Fibroblast of skin of left quadriceps (primary cell): ENCODE measurements around the gene ALPG.
"Not testable (repeated sequence)": the region's sequence is repeated elsewhere in the genome, so short reads cannot be mapped to it uniquely, and the experiment has no call there.

Experiments
- DNase-seq, 2 experiments: peaks; one replicate each; pipeline ENCODE4 v3.0.0-alpha.2; 2013; ENCODE audit warnings: low read depth in 2 of 2

Gene ALPG

DNA sequence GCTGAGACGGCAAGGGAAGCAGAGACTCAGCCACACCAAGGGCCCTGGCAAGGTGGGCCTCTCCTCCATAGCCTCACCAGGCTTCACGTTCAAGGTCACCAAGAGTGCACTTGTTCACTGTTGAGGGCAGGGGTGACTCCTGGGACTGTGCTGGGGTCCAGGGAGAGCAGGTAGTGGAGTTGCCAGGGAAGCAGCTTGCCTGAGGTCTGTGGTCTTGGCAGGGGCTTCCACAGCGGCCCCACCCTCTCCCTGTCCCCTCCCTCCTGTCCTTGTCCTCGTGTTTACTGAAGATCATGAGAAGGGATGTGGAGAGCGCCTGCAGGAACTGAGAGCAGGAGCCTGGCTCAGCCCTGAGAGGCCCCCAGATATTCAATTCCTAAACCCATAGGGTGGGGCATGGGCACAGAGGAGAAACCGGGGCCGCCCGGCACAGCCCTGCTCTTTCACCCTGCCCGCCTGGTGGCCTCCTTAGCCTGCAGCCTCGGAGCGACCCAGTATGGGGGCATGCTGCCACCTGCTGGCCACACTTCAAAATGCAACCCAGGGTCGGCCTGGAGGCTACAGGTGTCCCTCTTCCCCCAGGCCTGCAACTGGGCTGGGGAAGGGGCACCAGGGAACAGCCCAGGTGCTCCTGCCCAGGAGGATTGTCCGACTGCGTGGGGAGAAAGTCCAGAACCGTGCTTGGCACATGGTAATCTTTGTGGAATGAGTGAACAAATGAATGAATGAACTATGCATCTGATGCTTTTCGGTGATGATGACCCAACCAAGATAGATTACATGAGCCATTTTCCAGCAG lies 33.8 kb downstream of the ALPG start:
- DNase-seq, result peak; percentile 12 to 16

GRCh38 chr2:232441147-232441651 lies 34.6 kb downstream of the ALPG start:
- no peak for DNase-seq

DNA sequence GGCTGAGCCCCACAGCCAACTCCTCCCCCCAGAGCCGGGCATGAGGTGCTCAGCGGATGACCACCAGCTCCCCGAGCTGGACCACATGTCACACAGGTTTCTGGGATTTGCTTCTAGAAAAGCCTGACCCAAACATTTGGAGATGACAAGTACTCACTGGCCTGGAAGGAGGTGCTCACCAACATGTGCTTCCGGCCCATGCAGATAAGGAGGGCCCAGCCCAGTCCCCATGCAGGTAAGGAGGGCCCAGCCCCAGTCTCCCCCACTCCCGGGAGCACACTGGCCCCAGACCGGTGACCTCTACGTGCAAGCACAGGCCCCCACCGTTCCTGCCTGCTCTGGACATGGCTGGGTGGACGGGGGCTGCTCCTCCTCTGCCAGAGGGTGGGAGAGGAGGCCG lies 35.3 kb downstream of the ALPG start:
- not testable (repeated sequence) for DNase-seq

DNA sequence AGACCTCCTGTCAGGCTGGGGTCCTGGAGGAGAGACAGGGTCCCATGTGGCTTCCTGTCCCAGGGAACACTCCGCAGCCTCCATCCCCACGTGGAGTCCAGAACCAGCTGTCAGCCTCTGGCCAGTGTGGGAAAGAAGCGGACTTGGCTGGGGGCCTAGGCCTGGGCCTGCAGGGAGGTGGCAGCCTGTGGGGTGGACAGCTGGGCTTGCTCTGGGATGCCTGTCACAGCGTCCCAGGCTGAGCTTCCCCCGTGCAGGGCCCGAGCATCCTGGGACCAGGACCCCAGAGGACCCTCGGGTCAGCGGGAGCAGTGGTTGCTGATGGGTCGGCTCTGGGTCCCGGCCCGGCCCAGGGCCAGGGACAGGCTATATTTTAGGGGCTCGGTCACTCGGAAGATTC lies 35.8 kb downstream of the ALPG start:
- not testable (repeated sequence) for DNase-seq

DNA sequence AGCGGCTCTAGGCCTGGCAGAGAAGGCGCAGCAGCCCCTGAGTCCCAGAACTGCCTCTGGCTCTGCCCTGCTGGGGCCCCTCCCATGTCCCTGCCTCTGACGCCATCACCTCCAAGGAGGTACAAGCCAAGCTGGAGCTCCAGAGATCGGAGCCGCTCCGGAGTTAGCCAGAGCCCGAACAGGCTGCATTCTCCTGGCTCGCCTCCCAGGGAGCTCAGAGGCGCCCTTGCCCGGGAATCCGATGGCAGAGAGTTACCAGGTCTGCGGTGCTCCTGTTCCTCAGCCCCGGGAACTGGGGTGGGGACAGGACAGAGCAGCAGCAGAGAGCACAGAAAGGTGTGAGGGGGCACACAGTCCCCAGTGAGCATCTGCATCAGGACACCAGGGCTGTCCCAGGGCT lies 36.4 kb downstream of the ALPG start:
- DNase-seq, result not testable (repeated sequence)

DNA sequence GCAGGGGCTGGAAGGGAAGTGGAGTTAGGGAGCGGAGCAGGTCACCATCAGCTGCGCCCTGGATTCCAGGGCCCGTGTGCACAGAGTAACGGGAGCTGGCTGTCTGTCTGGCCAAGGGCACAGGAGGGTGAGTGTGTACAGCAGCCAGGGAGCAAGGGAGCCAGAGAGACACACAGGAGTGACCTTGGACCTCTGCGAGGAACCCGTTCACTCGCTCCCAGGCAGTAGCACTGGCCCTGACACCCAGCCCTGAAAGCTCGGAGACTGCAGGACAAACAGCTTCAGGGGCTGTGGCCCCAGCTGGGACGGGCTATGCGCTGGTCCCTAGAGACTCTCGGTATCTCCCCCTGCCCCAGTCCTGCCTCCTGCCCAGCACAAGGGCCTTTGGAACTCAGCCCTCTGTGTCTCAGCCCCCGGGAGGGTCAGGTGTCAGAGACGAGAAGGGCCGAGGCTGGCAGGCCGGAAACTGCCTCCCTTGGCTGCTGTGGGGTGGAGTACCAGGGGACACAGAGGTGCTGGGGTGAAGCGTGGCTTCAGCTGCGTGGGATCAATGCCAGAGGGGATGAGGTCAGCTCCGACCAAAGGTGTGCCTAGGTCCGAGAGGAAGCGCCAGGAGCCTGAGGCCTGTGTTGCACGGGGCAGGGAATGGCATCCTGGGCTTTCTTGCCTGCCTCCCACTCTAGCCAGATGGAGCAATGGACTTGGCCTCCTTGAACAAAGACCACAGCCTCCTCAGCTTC lies 37.2 kb downstream of the ALPG start:
- DNase-seq, result not testable (repeated sequence)

DNA sequence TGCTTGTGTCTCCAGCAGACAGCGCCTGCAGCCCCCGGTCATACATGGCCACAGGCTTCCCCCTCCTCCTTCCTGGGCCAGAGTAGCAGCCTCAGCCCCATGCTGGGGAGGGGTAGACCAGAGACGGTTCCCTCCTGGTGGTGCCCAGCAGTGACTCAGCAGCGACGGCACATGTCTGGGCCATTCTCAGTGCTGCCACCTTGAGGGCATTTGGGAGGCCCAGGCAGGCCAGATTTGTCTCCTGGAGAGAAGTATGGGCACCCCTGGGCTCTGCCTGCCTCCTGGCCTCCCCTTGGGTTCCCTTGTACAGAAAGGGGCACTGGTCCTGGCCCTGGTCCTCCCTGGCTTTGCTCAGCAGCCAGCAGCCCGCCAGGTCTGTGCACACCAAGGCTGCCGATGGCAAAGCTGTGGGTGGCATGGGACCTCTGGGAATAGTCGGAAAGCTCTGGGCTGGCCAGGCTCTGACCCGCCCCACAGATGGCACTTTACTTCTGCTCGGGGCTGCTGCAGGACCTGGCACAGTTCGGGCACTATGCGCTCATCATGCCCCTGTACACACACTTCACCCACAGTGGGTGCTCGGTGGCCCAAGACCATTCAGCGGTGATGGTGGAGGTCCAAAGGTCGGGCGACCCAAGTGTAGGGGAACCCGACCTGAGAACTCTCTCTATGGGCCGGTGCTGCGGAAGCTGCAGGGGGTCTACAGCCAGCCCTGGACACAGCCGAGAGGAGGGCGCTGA lies 37.9 kb downstream of the ALPG start:
- no peak for DNase-seq

DNA sequence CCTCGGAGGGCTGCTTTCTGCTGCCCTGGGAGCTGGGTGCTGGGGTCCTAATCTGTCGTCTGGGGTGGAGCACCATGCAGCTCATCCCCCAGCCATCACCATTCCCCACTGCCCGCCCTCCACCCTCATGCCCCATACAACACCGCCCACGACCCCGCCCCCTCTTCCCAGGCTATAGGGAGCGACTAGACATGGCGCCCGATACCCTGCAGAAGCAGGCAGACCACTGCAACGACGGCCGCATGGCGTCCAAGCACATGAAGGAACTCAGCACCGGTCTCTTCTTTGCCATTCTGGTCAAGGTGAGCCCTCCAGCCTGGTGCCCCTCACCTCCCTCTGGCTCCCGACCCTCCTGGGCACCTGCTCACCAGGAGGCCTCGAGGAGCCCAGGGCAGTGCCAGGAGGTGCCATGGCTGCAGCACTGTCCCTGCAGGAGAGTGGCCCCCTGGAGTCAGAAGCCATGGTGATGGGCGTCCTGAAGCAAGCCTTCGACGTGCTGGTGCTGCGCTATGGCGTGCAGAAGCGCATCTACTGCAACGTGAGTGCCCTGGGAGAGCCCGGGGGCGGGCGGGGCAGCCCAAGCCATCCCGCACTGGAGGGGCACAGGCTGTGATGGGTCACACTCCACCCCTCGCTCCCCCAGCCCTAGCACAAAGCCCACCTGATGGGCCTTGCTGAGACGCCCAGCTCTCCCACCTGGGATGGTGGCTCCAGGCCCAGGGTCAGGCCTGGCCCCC lies 38.7 kb downstream of the ALPG start:
- DNase-seq, result not testable (repeated sequence)

GRCh38 chr2:232446266-232446777 lies 39.7 kb downstream of the ALPG start:
- DNase-seq, result not testable (repeated sequence)

GRCh38 chr2:232447091-232447620 lies 40.5 kb downstream of the ALPG start:
- no peak for DNase-seq

GRCh38 chr2:232447638-232448303 lies 41.1 kb downstream of the ALPG start:
- DNase-seq, result no peak

DNA sequence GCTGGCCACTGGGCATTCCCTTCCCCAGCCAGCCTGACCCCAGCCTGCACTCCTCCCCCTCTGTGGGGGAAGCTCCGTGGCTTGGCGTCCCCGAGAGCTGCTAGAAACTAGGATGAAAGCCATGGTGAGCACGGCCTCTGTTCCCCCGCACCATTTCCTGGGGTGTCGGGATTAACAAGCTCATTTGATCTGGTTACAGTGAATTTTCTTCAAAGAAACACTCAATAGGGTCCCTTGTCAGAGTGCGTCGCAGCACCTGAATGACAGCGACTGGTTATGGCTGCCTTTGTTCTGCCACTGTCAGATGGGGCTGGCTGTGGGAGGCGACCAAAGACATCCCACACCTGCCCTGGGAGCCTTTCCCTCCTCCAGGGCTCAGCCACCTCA lies 41.7 kb downstream of the ALPG start:
- DNase-seq, result no peak

DNA sequence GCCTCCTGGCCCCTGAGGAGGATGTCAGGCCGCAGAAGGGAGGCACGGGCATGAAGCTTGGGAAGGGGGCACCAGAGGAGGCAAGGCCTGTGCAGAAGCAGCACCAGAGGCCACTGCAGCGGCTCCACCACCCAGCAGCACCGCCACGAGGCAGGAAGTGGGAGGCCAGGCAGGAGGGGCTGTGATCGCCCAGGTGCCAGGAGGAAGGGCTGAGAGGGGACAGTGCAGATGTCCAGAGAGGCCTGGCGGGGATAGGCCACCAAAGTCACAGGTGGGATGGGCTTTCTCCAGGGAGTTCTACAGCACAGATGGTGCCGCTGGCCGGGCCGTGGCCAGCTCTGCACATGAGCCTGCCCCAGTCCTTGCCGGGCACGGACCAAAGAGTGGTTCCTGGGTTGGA lies 43.3 kb downstream of the ALPG start:
- no peak for DNase-seq

GRCh38 chr2:232451645-232452044 lies 45.0 kb downstream of the ALPG start:
- not testable (repeated sequence) for DNase-seq

DNA sequence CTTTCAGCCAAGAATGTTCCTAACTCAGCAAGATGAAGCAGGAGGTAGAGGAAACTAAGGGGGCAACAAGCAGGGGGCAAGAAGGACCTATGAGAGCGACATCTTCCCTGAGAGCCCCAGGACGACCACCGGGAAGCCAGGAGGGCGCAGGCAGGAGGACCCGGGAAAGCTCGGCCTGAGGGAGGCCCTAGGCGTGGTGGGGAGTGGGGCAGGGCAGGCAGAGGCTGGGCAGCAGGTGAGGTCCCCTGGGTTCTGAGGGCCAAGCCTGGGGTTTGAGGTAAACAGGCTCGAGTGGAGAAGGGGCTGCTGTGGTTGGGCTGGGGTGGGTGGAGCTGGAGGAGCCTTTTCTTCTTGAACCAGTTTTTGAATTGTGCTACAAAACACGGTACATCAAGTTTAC lies 48.0 kb downstream of the ALPG start:
- no peak for DNase-seq

DNA sequence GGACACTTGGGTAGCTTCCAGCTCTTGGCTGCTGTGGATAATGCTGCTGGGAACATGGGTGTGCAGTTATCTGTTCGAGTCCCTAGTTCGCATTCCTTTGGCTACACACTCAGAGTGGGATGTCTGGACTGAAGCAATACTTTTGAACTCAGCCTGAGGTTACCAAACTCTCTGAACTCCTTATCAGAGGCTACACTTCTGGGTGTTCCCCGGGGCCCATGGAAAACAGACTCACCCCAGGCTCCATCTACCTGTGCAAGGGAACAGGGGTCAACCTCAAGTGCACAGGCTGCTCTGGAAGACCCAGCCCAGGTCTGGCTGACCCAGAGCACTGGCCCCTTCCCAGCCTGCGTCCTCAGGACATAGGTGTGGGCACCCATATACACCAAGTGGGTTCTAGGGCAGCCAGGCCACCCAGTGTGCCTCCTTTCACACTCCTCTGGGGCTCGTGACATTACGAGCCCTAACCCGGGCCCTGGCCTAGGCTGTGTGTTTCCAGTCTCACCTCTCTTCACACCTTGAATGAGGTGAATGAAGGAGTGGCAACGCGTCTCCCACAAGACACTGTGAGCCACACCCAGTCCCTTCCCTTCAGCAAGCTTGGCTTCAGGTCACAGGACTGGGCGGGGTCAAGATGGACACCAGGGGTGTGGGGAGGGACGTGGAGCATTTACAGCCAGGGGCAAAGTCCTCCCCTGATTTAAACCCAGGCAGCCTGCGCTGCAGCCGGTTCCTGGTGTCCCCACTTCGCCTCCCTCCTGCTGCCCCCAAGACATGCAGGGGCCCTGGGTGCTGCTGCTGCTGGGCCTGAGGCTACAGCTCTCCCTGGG lies 49.0 kb downstream of the ALPG start, which contains the start of gene ALPI:
ALPI (plus strand) TSS at position 728 of the 830 bp plus-strand sequence; CDS start at position 775, 47 bp downstream.
- DNase-seq, result no peak

DNA sequence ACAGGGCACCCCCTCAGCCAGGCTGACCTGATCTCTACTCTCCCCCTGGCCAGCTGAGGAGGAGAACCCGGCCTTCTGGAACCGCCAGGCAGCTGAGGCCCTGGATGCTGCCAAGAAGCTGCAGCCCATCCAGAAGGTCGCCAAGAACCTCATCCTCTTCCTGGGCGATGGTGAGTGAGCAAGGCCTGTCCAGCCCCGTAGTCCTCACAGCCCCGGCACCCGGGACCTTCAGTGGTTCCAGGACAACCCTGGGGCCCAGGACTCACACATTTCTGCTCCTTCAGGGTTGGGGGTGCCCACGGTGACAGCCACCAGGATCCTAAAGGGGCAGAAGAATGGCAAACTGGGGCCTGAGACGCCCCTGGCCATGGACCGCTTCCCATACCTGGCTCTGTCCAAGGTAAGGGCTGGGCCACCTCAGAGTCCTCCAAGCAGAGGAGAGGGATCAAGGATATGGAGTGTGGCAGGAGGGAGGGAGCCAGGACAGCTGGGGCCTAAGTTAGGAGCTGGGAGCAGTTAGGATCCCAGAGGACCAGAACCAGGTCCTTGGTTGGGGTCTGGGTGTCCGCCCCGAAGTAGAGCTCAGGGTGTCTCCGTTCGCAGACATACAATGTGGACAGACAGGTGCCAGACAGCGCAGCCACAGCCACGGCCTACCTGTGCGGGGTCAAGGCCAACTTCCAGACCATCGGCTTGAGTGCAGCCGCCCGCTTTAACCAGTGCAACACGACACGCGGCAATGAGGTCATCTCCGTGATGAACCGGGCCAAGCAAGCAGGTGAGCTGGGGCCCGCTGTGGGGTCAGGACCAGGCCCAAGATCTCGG lies 49.9 kb downstream of the ALPG start:
- no peak for DNase-seq
